RWPE2 (cell line): ENCODE results near the gene SPIB.
A peak's percentile ranks its signal among the peaks of the same experiment; 100 is the strongest.

Source experiments
- ATAC-seq: fragments of 200-7000 bp; cut with Tn5 transposase; 3 replicates; pipeline ENCODE4 v1.9.1; 2021; ENCODE audit warnings: low read depth
- DNase-seq: peaks from one replicate; pipeline ENCODE4 v3.0.0-alpha.2; 2020; ENCODE audit warnings: low spot score
- H3K27ac ChIP-seq: fragments of 450-650 bp; 2 replicates; pipeline ENCODE4 v1.5.1; 2017; ENCODE audit warnings: mild to moderate bottlenecking; ENCODE audit not compliant: poor library complexity, severe bottlenecking
- H3K27me3 ChIP-seq: fragments of 250-450 bp; sonication (Bioruptor Pico); 2 replicates; pipeline ENCODE4 v1.5.1; 2021; ENCODE audit warnings: mild to moderate bottlenecking, moderate library complexity; ENCODE audit not compliant: insufficient read depth, poor library complexity, severe bottlenecking
- H3K36me3 ChIP-seq: fragments of 250-450 bp; sonication (Bioruptor Pico); 2 replicates; pipeline ENCODE4 v1.5.1; 2020; ENCODE audit warnings: low read depth, mild to moderate bottlenecking, moderate library complexity
- H3K4me1 ChIP-seq: fragments of 250-450 bp; sonication (Bioruptor Pico); 2 replicates; pipeline ENCODE4 v1.5.1; 2021; ENCODE audit warnings: mild to moderate bottlenecking, moderate library complexity; ENCODE audit not compliant: insufficient read depth, poor library complexity, severe bottlenecking
- H3K4me3 ChIP-seq: fragments of 250-450 bp; sonication (Bioruptor Pico); 2 replicates; pipeline ENCODE4 v1.5.1; 2021; ENCODE audit warnings: mild to moderate bottlenecking, moderate library complexity; ENCODE audit not compliant: severe bottlenecking
- H3K9me3 ChIP-seq: fragments of 250-450 bp; sonication (Bioruptor Pico); 2 replicates; pipeline ENCODE4 v1.5.1; 2021; ENCODE audit warnings: mild to moderate bottlenecking, moderate library complexity; ENCODE audit not compliant: severe bottlenecking
- TF ChIP-seq, protein P1 (sequence below): fragments of 450-650 bp; IDR thresholded peaks from one replicate; pipeline ENCODE4 v1.5.1; 2017; ENCODE audit warnings: mild to moderate bottlenecking, moderate library complexity; ENCODE audit not compliant: poor library complexity, severe bottlenecking

Gene SPIB

GRCh38 chr19:50418176-50419021 is at the start of gene SPIB:
Gene SPIB (plus strand): TSS chr19:50418938. CDS start chr19:50418963, 25 bp downstream.
- H3K4me3 ChIP-seq, result no peak within 1 kb of the TSS
- ATAC-seq (0 out of 3 replicates have a peak, but pooled peaks have one; percentile 5), DNase-seq (no peak)
- peaks cover 17% of the 10 kb centered on the region for H3K27me3 ChIP-seq
- H3K9me3 ChIP-seq, result no peaks in the 10 kb centered on the region
- H3K27ac ChIP-seq, result no peak within 1 kb of the TSS
- peaks cover 4% of the 10 kb centered on the region for H3K36me3 ChIP-seq
- TF ChIP-seq, protein P1, sequence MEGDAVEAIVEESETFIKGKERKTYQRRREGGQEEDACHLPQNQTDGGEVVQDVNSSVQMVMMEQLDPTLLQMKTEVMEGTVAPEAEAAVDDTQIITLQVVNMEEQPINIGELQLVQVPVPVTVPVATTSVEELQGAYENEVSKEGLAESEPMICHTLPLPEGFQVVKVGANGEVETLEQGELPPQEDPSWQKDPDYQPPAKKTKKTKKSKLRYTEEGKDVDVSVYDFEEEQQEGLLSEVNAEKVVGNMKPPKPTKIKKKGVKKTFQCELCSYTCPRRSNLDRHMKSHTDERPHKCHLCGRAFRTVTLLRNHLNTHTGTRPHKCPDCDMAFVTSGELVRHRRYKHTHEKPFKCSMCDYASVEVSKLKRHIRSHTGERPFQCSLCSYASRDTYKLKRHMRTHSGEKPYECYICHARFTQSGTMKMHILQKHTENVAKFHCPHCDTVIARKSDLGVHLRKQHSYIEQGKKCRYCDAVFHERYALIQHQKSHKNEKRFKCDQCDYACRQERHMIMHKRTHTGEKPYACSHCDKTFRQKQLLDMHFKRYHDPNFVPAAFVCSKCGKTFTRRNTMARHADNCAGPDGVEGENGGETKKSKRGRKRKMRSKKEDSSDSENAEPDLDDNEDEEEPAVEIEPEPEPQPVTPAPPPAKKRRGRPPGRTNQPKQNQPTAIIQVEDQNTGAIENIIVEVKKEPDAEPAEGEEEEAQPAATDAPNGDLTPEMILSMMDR, result no peak
- H3K4me1 ChIP-seq, result no peaks in the 10 kb centered on the region

DNA sequence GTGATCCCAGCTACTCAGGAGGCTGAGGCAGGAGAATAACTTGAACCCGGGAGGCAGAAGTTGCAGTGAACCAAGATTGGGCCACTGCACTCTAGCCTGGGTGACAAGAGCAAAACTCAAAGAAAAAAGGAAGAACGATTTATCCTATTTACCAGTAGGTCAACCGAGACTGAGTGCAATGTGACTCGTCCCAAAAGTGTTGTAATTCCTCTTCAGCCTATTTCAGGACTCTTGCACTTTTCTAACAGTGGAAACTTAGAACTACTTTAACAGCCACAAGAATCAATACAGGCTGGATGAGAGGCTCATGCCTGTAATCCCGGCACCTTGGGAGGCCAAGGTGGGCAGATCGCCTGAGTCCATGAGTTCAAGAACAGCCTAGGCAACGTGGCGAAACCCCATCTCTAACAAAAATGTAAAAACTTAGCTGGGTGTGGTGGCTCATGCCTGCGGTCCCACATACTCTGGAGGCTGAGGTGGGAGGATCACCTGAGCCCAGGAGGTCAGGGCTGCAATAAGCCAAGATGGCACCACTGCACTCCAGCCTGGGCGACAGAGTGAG is 46.7 kb upstream of the SPIB start:
- Histone ChIP-seq H3K36me3 (no peaks in the 10 kb centered on the region), H3K4me1 (no peaks in the 10 kb centered on the region), H3K9me3 (no peaks in the 10 kb centered on the region), H3K27me3 (no peaks in the 10 kb centered on the region), H3K4me3 (no peak overlapping the region), H3K27ac (no peak overlapping the region)
- no peak for ATAC-seq
- DNase-seq, result no peak
- TF ChIP-seq, protein P1, result no peak

DNA sequence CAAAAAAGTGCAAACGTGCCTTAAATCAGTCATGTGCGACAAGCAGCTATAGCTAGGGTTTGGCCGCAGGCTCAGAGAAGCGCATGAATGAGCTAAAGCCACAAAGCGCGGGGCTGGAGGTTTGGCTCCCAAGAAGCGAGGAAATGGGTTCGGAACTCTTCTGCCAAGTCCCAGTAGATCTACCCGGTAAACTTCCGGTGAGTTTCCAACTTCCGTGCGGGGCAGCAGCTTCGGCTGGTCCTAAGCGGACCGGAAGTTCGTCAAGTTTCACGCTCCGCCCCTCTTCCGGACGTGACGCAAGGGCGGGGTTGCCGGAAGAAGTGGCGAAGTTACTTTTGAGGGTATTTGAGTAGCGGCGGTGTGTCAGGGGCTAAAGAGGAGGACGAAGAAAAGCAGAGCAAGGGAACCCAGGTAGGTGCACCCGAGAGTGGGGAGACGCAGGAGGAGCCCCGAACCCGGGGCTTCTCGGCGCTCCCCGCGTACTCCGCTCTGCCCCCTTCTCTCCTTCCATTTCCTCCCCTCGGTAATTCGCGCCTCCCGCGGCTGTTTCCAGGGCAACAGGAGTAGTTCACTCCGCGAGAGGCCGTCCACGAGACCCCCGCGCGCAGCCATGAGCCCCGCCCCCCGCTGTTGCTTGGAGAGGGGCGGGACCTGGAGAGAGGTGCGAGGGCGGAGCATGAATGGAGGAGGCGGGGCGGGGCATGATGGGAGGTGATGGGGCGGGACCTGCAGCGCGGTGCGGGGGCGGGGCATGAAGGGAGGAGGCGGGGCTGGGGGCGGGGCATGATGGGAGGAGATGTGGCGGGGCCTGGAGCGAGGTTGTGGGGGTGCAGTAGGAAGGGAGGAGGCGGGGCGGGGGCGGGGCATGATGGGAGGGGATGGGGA is 42.3 kb upstream of the SPIB start, which contains the start of gene NR1H2:
NR1H2 (plus strand) TSS at position 292 of the 885 bp plus-strand sequence. CDS start 1,149 bp downstream, outside the sequence.
- peaks cover 25% of the 10 kb centered on the region for H3K36me3 ChIP-seq
- ATAC-seq, result peak; percentile 92
- H3K4me3 ChIP-seq, result peak within 1 kb of the TSS; percentile 64
- DNase-seq, result peak; percentile 92
- TF ChIP-seq, protein P1, result no peak
- H3K27me3 ChIP-seq, result no peaks in the 10 kb centered on the region
- H3K9me3 ChIP-seq, result no peaks in the 10 kb centered on the region
- H3K27ac ChIP-seq, result peak within 1 kb of the TSS; percentile 79
- no peaks in the 10 kb centered on the region for H3K4me1 ChIP-seq

DNA sequence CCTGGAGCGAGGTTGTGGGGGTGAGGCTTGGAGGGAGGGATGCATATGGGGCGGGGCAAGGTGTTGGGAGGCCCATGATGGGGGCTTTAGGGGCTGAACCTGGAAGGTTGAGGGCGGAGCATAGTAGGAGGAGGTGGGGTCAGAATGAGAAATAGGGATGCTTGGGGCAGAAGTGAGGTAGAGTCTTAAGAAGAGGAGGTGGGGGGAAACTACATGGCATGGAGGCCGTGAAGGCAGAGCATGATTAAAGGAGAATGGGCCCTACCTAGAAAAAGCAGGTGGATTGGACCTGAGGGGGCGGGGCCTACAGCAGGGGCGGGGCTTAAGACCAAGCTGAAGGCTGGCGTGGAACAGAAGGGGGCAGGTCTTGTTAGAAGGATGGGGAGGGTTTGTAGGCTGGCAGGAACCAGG is 41.7 kb upstream of the SPIB start:
- peaks cover 25% of the 10 kb centered on the region for H3K36me3 ChIP-seq
- H3K4me3 ChIP-seq, result no peak overlapping the region
- ATAC-seq (peak; percentile 41), DNase-seq (no peak)
- H3K27ac ChIP-seq, result peak overlapping the region; percentile 79
- H3K27me3 ChIP-seq, result no peaks in the 10 kb centered on the region
- TF ChIP-seq, protein P1, result no peak
- H3K4me1 ChIP-seq, result no peaks in the 10 kb centered on the region
- H3K9me3 ChIP-seq, result no peaks in the 10 kb centered on the region
